Nephron (organoid): ENCODE results near the gene BICC1.

Experiments used
- H3K27ac Mint-ChIP-seq, 3 experiments: 2 replicates each; pipeline ENCODE4 v1.8.0; 2020; ENCODE audit warnings: mixed read lengths in 3 of 3, mild to moderate bottlenecking in 2 of 3, moderate library complexity in 1 of 3
- H3K27me3 Mint-ChIP-seq: 2 replicates; pipeline ENCODE4 v1.8.0; 2021; ENCODE audit warnings: low read depth, mild to moderate bottlenecking, moderate library complexity, mixed read lengths
- H3K36me3 Mint-ChIP-seq: 2 replicates; pipeline ENCODE4 v1.8.0; 2020; ENCODE audit warnings: low read depth, mixed read lengths
- H3K4me1 Mint-ChIP-seq: 2 replicates; pipeline ENCODE4 v1.8.0; 2020; ENCODE audit warnings: mixed read lengths
- H3K4me3 Mint-ChIP-seq, 3 experiments: 2 replicates each; pipeline ENCODE4 v1.8.0; 2020; ENCODE audit warnings: mild to moderate bottlenecking in 3 of 3, mixed read lengths in 3 of 3, moderate library complexity in 2 of 3
- H3K9me3 Mint-ChIP-seq: 2 replicates; pipeline ENCODE4 v1.8.0; 2020; ENCODE audit warnings: mixed read lengths
- CTCF ChIP-seq, 3 experiments: fragments of 200-600 bp; sonication (generic); IDR thresholded peaks; one replicate each; pipeline ENCODE4 v1.5.0; 2021; ENCODE audit warnings: antibody characterized with exemption in 3 of 3; ENCODE audit not compliant: unreplicated experiment in 3 of 3

BICC1 gene

GRCh38 chr10:58836176-58836700 is 323.6 kb downstream of the BICC1 start:
- Mint-ChIP-seq H3K9me3 (no peaks in the 10 kb centered on the region), H3K27ac (peak overlapping the region; percentile 56 to 77 (median 72)), H3K4me3 (no peak overlapping the region), H3K27me3 (no peaks in the 10 kb centered on the region), H3K4me1 (peaks cover 57% of the 10 kb centered on the region), H3K36me3 (no peaks in the 10 kb centered on the region)
- TF ChIP-seq CTCF (IDR thresholded peaks at IDR 0.05; ENCODE audit: unreplicated experiment in 3 of 3): no peak

GRCh38 chr10:58836991-58837575 is 324.4 kb downstream of the BICC1 start:
- TF ChIP-seq CTCF (IDR thresholded peaks at IDR 0.05; ENCODE audit: unreplicated experiment in 3 of 3): no peak
- H3K4me1 Mint-ChIP-seq: peaks cover 52% of the 10 kb centered on the region
- peak overlapping the region; percentile 49 to 77 (median 72) for H3K27ac Mint-ChIP-seq
- H3K27me3 Mint-ChIP-seq: no peaks in the 10 kb centered on the region
- H3K36me3 Mint-ChIP-seq: no peaks in the 10 kb centered on the region
- H3K9me3 Mint-ChIP-seq: no peaks in the 10 kb centered on the region
- no peak overlapping the region for H3K4me3 Mint-ChIP-seq

GRCh38 chr10:58837826-58838225 is 325.2 kb downstream of the BICC1 start:
- Mint-ChIP-seq H3K9me3 (no peaks in the 10 kb centered on the region), H3K36me3 (no peaks in the 10 kb centered on the region), H3K4me3 (no peak overlapping the region), H3K27ac (peak overlapping the region; percentile 40 to 77 (median 55)), H3K27me3 (no peaks in the 10 kb centered on the region), H3K4me1 (peaks cover 49% of the 10 kb centered on the region)
- TF ChIP-seq CTCF (IDR thresholded peaks at IDR 0.05; ENCODE audit: unreplicated experiment in 3 of 3): no peak

GRCh38 chr10:58838561-58839208 is 326.0 kb downstream of the BICC1 start:
- peak overlapping the region; percentile 40 to 82 (median 77) for H3K27ac Mint-ChIP-seq
- H3K27me3 Mint-ChIP-seq: no peaks in the 10 kb centered on the region
- H3K36me3 Mint-ChIP-seq: no peaks in the 10 kb centered on the region
- no peak for TF ChIP-seq CTCF (IDR thresholded peaks at IDR 0.05; ENCODE audit: unreplicated experiment in 3 of 3)
- peak overlapping the region in 1 of 3 experiments; percentile 34 for H3K4me3 Mint-ChIP-seq
- peaks cover 43% of the 10 kb centered on the region for H3K4me1 Mint-ChIP-seq
- peaks cover 2% of the 10 kb centered on the region for H3K9me3 Mint-ChIP-seq

- TF ChIP-seq CTCF (IDR thresholded peaks at IDR 0.05; ENCODE audit: unreplicated experiment in 3 of 3): no peak
- Mint-ChIP-seq H3K27ac (no peak overlapping the region), H3K27me3 (no peaks in the 10 kb centered on the region), H3K4me1 (peaks cover 33% of the 10 kb centered on the region), H3K36me3 (no peaks in the 10 kb centered on the region), H3K4me3 (no peak overlapping the region), H3K9me3 (peaks cover 3% of the 10 kb centered on the region)
Measured at GRCh38 chr10:58839771-58840170, 327.1 kb downstream of the BICC1 start.
